Vagina (tissue), 2 donors: ENCODE data around the gene TPSAB1. TPM values are rescaled to one million over a fixed set of nuclear protein-coding genes. Genes with fewer than 3 reads are reported as not detected.

Experiments used
- DNase-seq, 2 donors: peaks; one replicate each; pipeline ENCODE4 v3.0.0-alpha.2; 2017; ENCODE audit errors: extremely low spot score in 2 of 2
- H3K27ac ChIP-seq: fragments of 200-600 bp; sonication (generic); one replicate; pipeline ENCODE4 v1.5.1; 2019
- H3K27me3 ChIP-seq: fragments of 200-600 bp; sonication (generic); one replicate; pipeline ENCODE4 v1.5.1; 2019
- H3K36me3 ChIP-seq, 2 donors: fragments of 200-600 bp; sonication (generic); one replicate each; pipeline ENCODE4 v1.5.1; 2017 to 2019
- H3K4me1 ChIP-seq: fragments of 200-600 bp; sonication (generic); one replicate; pipeline ENCODE4 v1.5.1; 2019
- H3K4me3 ChIP-seq, 2 donors: fragments of 200-600 bp; sonication (generic); 1 replicate in 1 of 2; 2 replicates in 1 of 2; pipeline ENCODE4 v1.5.1; 2016 to 2019
- H3K9me3 ChIP-seq: fragments of 200-600 bp; sonication (generic); one replicate; pipeline ENCODE4 v1.5.1; 2019
- POLR2A ChIP-seq, 2 donors: fragments of 450-650 bp; IDR thresholded peaks; one replicate each; pipeline ENCODE4 v1.6.1; 2017; ENCODE audit warnings: antibody characterized with exemption in 2 of 2, mild to moderate bottlenecking in 2 of 2, moderate library complexity in 2 of 2
- POLR2AphosphoS5 ChIP-seq, 2 donors: sonication (generic); formaldehyde crosslinking; IDR thresholded peaks; one replicate each; pipeline ENCODE4 v1.9.0; 2017; ENCODE audit warnings: antibody characterized with exemption in 2 of 2, mild to moderate bottlenecking in 2 of 2, low read depth in 1 of 2; ENCODE audit not compliant: insufficient read depth in 1 of 2
- intact Hi-C: fragments of 100-400 bp; cut with DNase I; formaldehyde crosslinking; loops from one replicate; pipeline ENCODE4 v1.15.1; 2023
- total RNA-seq: library from RNA; depleted of rRNA; stranded (reverse); fragments of >200 nt; gene quantifications from one replicate; pipeline ENCODE4 v1.2.3, GENCODE V29; 2016
- TF ChIP-seq, protein P1 (sequence below), 3 experiments: fragments of 450-650 bp in 2 of 3; fragments of 200-600 bp in 1 of 3; sonication (generic) in 1 of 3; IDR thresholded peaks; one replicate each; pipeline ENCODE4 v1.5.1; 2017 to 2019; ENCODE audit warnings: antibody characterized with exemption in 3 of 3, mild to moderate bottlenecking in 2 of 3, moderate library complexity in 2 of 3

TPSAB1 gene
- total RNA-seq, 1 donor from 2014 or later: 70.0 TPM

DNA sequence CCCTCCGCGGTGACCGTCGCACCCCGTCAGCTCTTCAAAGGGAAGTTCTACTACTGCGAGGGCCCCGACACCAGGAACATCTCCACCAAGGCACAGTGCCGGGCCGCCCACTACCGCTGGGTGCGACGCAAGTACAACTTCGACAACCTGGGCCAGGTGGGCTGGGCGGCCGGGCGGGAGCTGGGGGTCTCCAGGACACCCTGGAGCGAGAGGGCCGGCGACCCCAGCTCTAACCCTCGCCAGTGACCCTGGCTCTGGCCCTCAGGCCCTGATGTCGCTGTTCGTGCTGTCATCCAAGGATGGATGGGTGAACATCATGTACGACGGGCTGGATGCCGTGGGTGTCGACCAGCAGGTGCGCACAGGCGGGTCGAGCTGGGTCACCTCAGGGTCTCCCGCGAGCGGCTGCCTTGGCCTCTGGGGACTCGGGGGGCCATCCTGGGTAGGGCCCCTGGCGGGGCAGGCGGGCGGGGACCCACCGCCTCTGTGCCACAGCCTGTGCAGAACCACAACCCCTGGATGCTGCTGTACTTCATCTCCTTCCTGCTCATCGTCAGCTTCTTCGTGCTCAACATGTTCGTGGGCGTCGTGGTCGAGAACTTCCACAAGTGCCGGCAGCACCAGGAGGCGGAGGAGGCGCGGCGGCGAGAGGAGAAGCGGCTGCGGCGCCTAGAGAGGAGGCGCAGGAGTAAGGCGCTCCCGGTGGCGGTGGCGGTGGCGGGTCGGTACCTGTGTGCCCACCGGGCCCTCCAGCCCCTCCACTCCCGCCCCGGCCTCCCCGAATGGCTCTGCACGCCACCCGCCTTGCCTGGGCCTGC, 28.8 kb upstream of the TPSAB1 start:
- no peak for DNase-seq
- Histone ChIP-seq H3K36me3 (peaks cover 0 to 3% of the 10 kb centered on the region in 2 donors), H3K9me3 (no peaks in the 10 kb centered on the region), H3K27ac (no peak overlapping the region), H3K4me1 (no peaks in the 10 kb centered on the region), H3K27me3 (no peaks in the 10 kb centered on the region), H3K4me3 (no peak overlapping the region)
- intact Hi-C loops: no loop called here
- no peak for TF ChIP-seq POLR2AphosphoS5 (IDR thresholded peaks at IDR 0.05; ENCODE audit: insufficient read depth in 1 of 2, low read depth in 1 of 2)
- TF ChIP-seq POLR2A (IDR thresholded peaks at IDR 0.05): no peak
- TF ChIP-seq, protein P1, sequence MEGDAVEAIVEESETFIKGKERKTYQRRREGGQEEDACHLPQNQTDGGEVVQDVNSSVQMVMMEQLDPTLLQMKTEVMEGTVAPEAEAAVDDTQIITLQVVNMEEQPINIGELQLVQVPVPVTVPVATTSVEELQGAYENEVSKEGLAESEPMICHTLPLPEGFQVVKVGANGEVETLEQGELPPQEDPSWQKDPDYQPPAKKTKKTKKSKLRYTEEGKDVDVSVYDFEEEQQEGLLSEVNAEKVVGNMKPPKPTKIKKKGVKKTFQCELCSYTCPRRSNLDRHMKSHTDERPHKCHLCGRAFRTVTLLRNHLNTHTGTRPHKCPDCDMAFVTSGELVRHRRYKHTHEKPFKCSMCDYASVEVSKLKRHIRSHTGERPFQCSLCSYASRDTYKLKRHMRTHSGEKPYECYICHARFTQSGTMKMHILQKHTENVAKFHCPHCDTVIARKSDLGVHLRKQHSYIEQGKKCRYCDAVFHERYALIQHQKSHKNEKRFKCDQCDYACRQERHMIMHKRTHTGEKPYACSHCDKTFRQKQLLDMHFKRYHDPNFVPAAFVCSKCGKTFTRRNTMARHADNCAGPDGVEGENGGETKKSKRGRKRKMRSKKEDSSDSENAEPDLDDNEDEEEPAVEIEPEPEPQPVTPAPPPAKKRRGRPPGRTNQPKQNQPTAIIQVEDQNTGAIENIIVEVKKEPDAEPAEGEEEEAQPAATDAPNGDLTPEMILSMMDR (IDR thresholded peaks at IDR 0.05): no peak

DNA sequence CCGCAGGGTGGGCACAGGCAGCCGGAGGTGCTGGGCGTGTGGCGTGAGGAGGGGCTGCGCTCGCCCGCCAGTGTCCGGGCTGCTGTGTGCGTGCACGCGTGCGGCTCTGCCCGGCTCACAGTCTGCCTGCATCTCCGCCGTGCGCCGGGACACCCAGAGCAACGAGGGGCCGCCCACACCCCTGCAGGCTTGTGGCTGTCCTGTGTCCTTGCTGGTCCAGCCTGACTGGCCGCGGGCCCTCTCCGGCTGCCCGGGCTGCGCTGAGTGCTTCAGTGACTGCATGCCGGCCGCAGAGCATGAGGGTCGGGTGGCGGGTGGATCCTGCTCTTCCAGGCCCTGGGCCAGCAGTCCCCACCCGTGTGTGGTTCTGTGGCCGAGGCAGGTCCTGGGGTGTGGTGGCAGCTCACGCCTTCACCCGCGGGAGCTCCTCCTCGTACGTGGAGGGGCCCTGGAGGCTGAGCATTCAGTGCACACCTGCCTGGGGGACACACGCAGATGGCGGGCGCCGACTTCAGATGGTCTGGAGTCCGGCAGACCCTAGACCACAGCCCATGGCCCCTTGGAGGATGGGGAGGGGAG, 27.8 kb upstream of the TPSAB1 start:
- TF ChIP-seq POLR2AphosphoS5 (IDR thresholded peaks at IDR 0.05; ENCODE audit: insufficient read depth in 1 of 2, low read depth in 1 of 2): no peak
- TF ChIP-seq, protein P1 (IDR thresholded peaks at IDR 0.05): no peak
- TF ChIP-seq POLR2A (IDR thresholded peaks at IDR 0.05): no peak
- Histone ChIP-seq H3K4me3 (no peak overlapping the region), H3K27me3 (no peaks in the 10 kb centered on the region), H3K9me3 (no peaks in the 10 kb centered on the region), H3K36me3 (peaks cover 0 to 3% of the 10 kb centered on the region in 2 donors), H3K4me1 (no peaks in the 10 kb centered on the region), H3K27ac (no peak overlapping the region)
- DNase-seq: no peak
- intact Hi-C loops: no loop called here

DNA sequence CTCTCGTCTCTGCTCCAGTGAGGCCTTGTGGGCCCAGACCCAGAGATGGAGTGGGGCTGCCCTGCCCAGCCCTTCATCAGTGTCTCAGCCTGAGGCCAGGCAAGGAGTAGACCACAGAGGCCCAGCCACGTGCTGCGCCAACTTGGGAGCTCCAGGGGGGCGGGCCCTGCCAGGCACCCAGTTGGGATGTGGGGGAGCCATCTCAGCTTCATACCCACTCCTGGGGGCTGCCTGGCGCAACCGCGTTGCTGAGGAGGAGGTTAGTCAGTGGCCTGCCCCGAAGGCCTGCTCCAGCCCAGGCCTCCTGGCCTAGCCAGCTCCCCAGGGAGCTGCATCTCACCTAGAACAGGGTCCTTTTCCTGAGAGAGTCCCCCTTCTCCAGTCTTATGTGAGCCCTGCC, 27.3 kb upstream of the TPSAB1 start:
- Histone ChIP-seq H3K4me1 (no peaks in the 10 kb centered on the region), H3K27me3 (no peaks in the 10 kb centered on the region), H3K27ac (no peak overlapping the region), H3K36me3 (peaks cover 0 to 3% of the 10 kb centered on the region in 2 donors), H3K4me3 (no peak overlapping the region), H3K9me3 (no peaks in the 10 kb centered on the region)
- DNase-seq: no peak
- TF ChIP-seq, protein P1 (IDR thresholded peaks at IDR 0.05): no peak
- no peak for TF ChIP-seq POLR2AphosphoS5 (IDR thresholded peaks at IDR 0.05; ENCODE audit: insufficient read depth in 1 of 2, low read depth in 1 of 2)
- TF ChIP-seq POLR2A (IDR thresholded peaks at IDR 0.05): no peak
- intact Hi-C loops: no loop called here

DNA sequence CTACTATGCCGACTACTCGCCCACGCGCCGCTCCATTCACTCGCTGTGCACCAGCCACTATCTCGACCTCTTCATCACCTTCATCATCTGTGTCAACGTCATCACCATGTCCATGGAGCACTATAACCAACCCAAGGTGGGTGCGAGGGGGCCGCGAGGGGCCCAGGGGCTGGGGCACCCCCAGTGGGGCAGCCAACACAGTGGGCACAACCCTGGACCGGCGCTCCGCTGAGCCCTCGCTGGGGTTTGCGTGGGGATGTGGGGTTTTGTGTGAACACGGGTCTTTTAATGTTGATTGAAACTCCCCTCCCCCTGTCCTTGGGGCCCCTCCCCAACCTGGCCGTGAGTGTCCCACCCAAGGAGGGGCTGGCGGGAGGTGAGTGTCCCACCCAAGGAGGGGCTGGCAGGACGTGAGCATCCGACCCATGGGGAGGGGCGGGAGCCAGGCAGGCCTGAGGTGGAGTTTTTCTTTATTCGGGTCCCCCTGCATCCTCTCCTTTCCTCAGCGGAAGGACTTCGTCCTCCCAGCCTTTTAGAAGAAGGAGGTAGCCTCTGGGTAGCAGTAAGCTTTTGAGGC, 26.6 kb upstream of the TPSAB1 start:
- H3K27ac ChIP-seq: no peak overlapping the region
- H3K4me3 ChIP-seq: no peak overlapping the region
- no peak for DNase-seq
- peaks cover 0 to 3% of the 10 kb centered on the region in 2 donors for H3K36me3 ChIP-seq
- H3K9me3 ChIP-seq: no peaks in the 10 kb centered on the region
- TF ChIP-seq POLR2A (IDR thresholded peaks at IDR 0.05) (no peak), POLR2AphosphoS5 (IDR thresholded peaks at IDR 0.05; ENCODE audit: insufficient read depth in 1 of 2, low read depth in 1 of 2) (no peak)
- TF ChIP-seq, protein P1 (IDR thresholded peaks at IDR 0.05): no peak
- intact Hi-C loops: no loop called here
- no peaks in the 10 kb centered on the region for H3K27me3 ChIP-seq
- H3K4me1 ChIP-seq: no peaks in the 10 kb centered on the region
